Prostate gland (tissue), 2 donors: Measurements from ENCODE around the gene ADD1. TPM values are rescaled to one million over a fixed set of nuclear protein-coding genes. Genes with fewer than 3 reads are reported as not detected.

ENCODE experiments used
- DNase-seq: peaks from one replicate; pipeline ENCODE4 v3.0.0-alpha.2; 2019; ENCODE audit warnings: low spot score
- H3K27ac ChIP-seq, 2 donors: fragments of 200-600 bp; sonication (generic); 2 replicates each; pipeline ENCODE4 v1.5.1; 2017 to 2019
- H3K27me3 ChIP-seq: fragments of 200-600 bp; sonication (generic); replicated peaks from 2 replicates; pipeline ENCODE4 v1.5.1; 2019; ENCODE audit not compliant: insufficient read depth
- H3K36me3 ChIP-seq, 2 donors: fragments of 200-600 bp; sonication (generic); 1 replicate in 1 of 2; 2 replicates in 1 of 2; pipeline versions ENCODE4 v1.5.1 to v1.8.1; 2017 to 2019
- H3K4me1 ChIP-seq: fragments of 200-600 bp; sonication (generic); replicated peaks from 2 replicates; pipeline ENCODE4 v1.5.1; 2019
- H3K4me3 ChIP-seq, 2 donors: fragments of 200-600 bp; sonication (generic); 2 replicates each; pipeline ENCODE4 v1.5.1; 2017 to 2019
- H3K9me3 ChIP-seq: fragments of 200-600 bp; sonication (generic); 2 replicates; pipeline ENCODE4 v1.5.1; 2017
- POLR2A ChIP-seq: fragments of 450-650 bp; IDR thresholded peaks from one replicate; pipeline ENCODE4 v1.6.1; 2016; ENCODE audit warnings: antibody characterized with exemption, mild to moderate bottlenecking
- POLR2AphosphoS5 ChIP-seq: sonication (generic); formaldehyde crosslinking; IDR thresholded peaks from one replicate; pipeline ENCODE4 v1.6.1; 2017; ENCODE audit warnings: antibody characterized with exemption
- WGBS: methylation state at CpG from one replicate; pipeline ENCODE4 v1.1.5; 2018; 5-methylcytosine and 5-hydroxymethylcytosine counted together
- intact Hi-C: fragments of 100-400 bp; cut with DNase I; formaldehyde crosslinking; loops from one replicate; pipeline ENCODE4 v1.14.2; 2022
- total RNA-seq, 2 donors: library from RNA; depleted of rRNA; stranded (reverse); fragments of >200 nt; gene quantifications; one replicate each; pipeline ENCODE4 v1.1.0, GENCODE V29; 2016
- TF ChIP-seq, protein P1 (sequence below), 4 experiments: fragments of 200-600 bp in 2 of 4; fragments of 450-650 bp in 2 of 4; sonication (generic) in 2 of 4; IDR thresholded peaks; 1 replicate in 3 of 4; 2 replicates in 1 of 4; pipeline ENCODE4 v1.5.1; 2016 to 2019; ENCODE audit warnings: antibody characterized with exemption in 4 of 4, mild to moderate bottlenecking in 2 of 4, moderate library complexity in 2 of 4

ADD1 gene
- total RNA-seq, 2 donors from 2014 or later: 164 to 321 TPM

DNA sequence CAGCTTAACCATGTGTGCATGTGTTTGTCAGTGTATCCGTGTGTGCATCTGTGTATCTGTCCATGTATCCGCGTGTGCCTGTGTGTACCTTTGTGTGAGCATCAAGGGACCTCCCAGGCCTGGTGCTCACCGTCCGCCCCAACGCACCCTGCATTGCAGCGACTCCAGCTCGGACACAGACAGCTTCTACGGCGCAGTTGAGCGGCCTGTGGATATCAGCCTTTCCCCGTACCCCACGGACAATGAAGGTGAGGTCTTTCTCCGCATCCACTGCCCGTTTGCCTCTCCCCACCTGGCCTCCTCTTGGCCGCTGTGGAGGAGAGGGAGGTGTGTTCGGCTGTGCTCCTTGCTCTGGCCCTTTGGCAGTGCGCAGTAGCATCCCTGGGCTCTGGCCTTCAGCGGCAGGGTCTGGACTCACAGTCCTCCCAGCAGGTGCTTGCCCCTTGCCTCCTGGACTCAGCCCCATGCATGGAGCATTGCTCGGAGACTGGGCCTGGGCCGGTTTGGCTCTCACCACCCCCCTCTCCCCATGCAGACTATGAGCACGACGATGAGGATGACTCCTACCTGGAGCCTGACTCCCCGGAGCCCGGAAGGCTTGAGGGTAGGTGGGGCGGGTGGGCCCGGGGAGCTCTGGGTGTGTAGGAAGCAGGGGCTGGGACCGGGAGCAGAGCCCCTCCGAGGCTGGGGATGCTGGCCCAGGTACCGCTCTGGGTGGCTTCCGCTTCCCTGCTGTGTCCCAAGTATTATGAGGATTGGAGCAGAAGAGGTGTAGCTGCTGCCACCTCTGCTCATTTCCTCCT, 16.4 kb upstream of the ADD1 start:
- Histone ChIP-seq H3K4me1 (no peaks in the 10 kb centered on the region), H3K27me3 (no peaks in the 10 kb centered on the region), H3K36me3 (no peaks in the 10 kb centered on the region), H3K4me3 (no peak overlapping the region), H3K27ac (no peak overlapping the region), H3K9me3 (no peaks in the 10 kb centered on the region)
- no peak for DNase-seq
- 91% methylated on average over 31 of the region's 31 CpGs for WGBS
- intact Hi-C loops: no loop called here
- TF ChIP-seq, protein P1, sequence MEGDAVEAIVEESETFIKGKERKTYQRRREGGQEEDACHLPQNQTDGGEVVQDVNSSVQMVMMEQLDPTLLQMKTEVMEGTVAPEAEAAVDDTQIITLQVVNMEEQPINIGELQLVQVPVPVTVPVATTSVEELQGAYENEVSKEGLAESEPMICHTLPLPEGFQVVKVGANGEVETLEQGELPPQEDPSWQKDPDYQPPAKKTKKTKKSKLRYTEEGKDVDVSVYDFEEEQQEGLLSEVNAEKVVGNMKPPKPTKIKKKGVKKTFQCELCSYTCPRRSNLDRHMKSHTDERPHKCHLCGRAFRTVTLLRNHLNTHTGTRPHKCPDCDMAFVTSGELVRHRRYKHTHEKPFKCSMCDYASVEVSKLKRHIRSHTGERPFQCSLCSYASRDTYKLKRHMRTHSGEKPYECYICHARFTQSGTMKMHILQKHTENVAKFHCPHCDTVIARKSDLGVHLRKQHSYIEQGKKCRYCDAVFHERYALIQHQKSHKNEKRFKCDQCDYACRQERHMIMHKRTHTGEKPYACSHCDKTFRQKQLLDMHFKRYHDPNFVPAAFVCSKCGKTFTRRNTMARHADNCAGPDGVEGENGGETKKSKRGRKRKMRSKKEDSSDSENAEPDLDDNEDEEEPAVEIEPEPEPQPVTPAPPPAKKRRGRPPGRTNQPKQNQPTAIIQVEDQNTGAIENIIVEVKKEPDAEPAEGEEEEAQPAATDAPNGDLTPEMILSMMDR (IDR thresholded peaks at IDR 0.05): no peak
- TF ChIP-seq POLR2A (no peak), POLR2AphosphoS5 (no peak)

DNA sequence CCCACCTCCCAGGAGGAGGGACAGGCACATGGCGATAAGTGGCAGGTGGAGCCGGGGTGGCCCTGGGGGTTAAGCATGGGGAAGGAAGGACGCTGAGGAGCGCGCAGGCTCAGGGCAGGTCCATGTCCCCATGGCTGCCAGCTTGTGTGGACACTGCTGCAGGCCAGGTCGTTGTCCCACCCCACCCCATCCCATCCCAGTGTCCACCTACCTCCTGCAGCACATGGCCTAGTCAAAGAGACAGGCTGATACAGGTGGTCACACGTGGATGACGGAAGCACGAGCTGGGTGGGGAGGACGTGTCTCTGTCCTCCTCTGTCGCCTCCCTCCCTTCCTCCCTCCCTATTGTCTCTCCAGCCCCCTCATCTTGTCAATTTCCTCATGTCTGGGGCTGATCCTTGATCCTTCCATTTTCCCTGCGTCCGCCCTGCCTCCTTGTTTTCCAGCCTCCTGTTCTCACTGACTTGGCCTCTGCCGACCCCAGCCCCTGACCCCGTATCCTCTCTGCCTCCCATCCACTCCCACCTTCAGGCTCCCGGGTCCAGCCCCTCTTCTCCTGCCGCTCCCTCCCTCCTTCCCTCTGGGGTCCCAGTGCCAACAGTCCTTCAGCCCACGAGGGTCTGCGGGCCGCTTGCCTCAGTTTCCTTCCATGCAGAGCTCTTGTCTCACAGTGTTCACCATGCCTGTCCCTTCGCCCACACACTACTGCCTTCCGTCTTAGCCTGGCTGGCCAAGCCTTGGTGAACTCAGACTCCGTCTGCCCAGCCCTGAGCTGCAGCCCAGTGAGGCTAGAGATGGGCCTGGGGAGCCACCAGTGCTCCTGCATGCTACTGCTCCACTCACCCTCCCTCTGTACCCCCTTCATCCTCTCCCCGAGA, 15.5 kb upstream of the ADD1 start:
- TF ChIP-seq POLR2A (no peak), POLR2AphosphoS5 (no peak)
- TF ChIP-seq, protein P1 (IDR thresholded peaks at IDR 0.05): no peak
- 85% methylated on average over 24 of the region's 24 CpGs for WGBS
- DNase-seq: no peak
- H3K9me3 ChIP-seq: no peaks in the 10 kb centered on the region
- H3K36me3 ChIP-seq: no peaks in the 10 kb centered on the region
- H3K4me1 ChIP-seq: no peaks in the 10 kb centered on the region
- H3K27ac ChIP-seq: no peak overlapping the region
- intact Hi-C loops: no loop called here
- no peak overlapping the region for H3K4me3 ChIP-seq
- H3K27me3 ChIP-seq: no peaks in the 10 kb centered on the region

DNA sequence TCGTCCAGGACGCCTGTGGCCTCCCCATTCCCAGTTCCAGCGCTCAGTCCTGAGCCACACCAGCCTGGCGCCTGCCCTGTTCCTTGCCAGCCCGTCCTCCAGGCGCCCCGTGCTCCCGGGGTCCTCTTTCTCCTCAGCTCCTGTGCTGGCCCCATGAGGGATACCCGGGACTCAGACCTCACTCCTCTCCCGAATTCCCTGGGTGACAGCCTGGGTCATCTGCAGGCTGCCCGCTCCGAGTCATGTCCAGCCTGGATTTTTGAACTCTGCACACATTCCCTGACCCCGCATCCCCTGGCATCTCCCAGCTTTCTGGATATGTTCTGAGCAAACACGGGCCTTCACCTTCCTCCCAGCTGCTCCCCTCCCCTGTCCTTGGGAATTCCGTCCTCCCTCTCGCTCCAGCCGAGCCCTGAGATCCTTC, 14.9 kb upstream of the ADD1 start:
- Histone ChIP-seq H3K36me3 (no peaks in the 10 kb centered on the region), H3K4me1 (no peaks in the 10 kb centered on the region), H3K27ac (no peak overlapping the region), H3K4me3 (no peak overlapping the region), H3K9me3 (no peaks in the 10 kb centered on the region), H3K27me3 (no peaks in the 10 kb centered on the region)
- no peak for DNase-seq
- intact Hi-C loops: no loop called here
- TF ChIP-seq, protein P1 (IDR thresholded peaks at IDR 0.05): no peak
- TF ChIP-seq POLR2A (no peak), POLR2AphosphoS5 (no peak)
- WGBS: 87% methylated on average over 17 of the region's 17 CpGs

DNA sequence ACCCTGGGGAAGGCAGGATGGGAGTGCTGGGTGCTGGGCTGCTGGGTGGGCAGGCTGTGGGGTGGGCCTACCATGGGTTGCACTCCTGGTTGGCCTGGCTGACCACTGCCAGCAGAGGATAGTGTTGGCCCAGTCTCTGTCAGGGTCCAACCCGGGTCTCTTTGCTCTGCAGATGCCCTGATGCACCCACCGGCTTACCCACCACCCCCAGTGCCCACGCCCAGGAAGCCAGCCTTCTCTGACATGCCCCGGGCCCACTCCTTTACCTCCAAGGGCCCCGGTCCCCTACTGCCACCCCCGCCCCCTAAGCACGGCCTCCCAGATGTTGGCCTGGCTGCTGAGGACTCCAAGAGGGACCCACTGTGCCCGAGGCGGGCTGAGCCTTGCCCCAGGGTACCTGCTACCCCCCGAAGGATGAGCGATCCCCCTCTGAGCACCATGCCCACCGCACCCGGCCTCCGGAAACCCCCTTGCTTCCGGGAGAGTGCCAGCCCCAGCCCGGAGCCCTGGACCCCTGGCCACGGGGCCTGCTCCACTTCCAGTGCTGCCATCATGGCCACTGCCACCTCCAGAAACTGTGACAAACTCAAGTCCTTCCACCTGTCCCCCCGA, 14.2 kb upstream of the ADD1 start:
- intact Hi-C loops: no loop called here
- Histone ChIP-seq H3K27me3 (no peaks in the 10 kb centered on the region), H3K4me3 (no peak overlapping the region), H3K36me3 (no peaks in the 10 kb centered on the region), H3K4me1 (no peaks in the 10 kb centered on the region), H3K9me3 (no peaks in the 10 kb centered on the region), H3K27ac (no peak overlapping the region)
- TF ChIP-seq POLR2A: no peak
- TF ChIP-seq, protein P1 (IDR thresholded peaks at IDR 0.05): no peak
- no peak for TF ChIP-seq POLR2AphosphoS5
- WGBS: 92% methylated on average over 16 of the region's 18 CpGs
- DNase-seq: no peak
